Lower lobe of right lung (tissue), 2 donors: ENCODE data around the gene PODN. TPM values are rescaled to one million over a fixed set of nuclear protein-coding genes. Genes with fewer than 3 reads are reported as not detected.

Source experiments
- ATAC-seq, 2 donors: fragments of 200-7000 bp; cut with Tn5 transposase; one replicate each; pipeline ENCODE4 v1.9.1; 2020 to 2022; ENCODE audit warnings: mild to moderate bottlenecking in 2 of 2, moderate library complexity in 2 of 2
- DNase-seq: peaks from one replicate; pipeline ENCODE4 v3.0.0-alpha.2; 2020
- H3K27ac ChIP-seq: fragments of 200-600 bp; one replicate; pipeline ENCODE4 v1.8.0; 2022
- H3K27me3 ChIP-seq: fragments of 200-600 bp; one replicate; pipeline ENCODE4 v1.8.0; 2022; ENCODE audit warnings: low read depth
- H3K36me3 ChIP-seq: fragments of 200-600 bp; one replicate; pipeline ENCODE4 v1.8.0; 2022; ENCODE audit warnings: mild to moderate bottlenecking
- H3K4me1 ChIP-seq: fragments of 200-600 bp; one replicate; pipeline ENCODE4 v1.8.0; 2022
- H3K4me3 ChIP-seq: fragments of 200-600 bp; one replicate; pipeline ENCODE4 v1.8.0; 2022; ENCODE audit warnings: mild to moderate bottlenecking
- H3K9me3 ChIP-seq: fragments of 200-600 bp; one replicate; pipeline ENCODE4 v1.8.0; 2022
- CTCF ChIP-seq: fragments of 200-600 bp; IDR thresholded peaks from one replicate; pipeline ENCODE4 v1.8.0; 2022; ENCODE audit warnings: antibody characterized with exemption, mild to moderate bottlenecking
- intact Hi-C: fragments of 100-400 bp; cut with DNase I; formaldehyde crosslinking; loops from one replicate; pipeline ENCODE4 v1.11.0; 2022
- total RNA-seq: library from RNA; stranded (reverse); fragmentation: NEBNext Ultra II Directional; extraction: Animal tissue kit (Norgen Biotek cat#: 25700); gene quantifications from one replicate; pipeline ENCODE4 v1.2.1, GENCODE V29; 2021
- donor health status: DM: no; HTN: yes; CAD: no; lungs with severe emphysema.

The PODN gene
- total RNA-seq, 1 donor from 2014 or later: 64.0 TPM

- Histone ChIP-seq H3K27ac (no peak overlapping the region), H3K27me3 (no peaks in the 10 kb centered on the region), H3K36me3 (no peaks in the 10 kb centered on the region), H3K4me3 (no peak overlapping the region), H3K9me3 (no peaks in the 10 kb centered on the region), H3K4me1 (peaks cover 2% of the 10 kb centered on the region)
- TF ChIP-seq CTCF: no peak
- ATAC-seq (no peak), DNase-seq (no peak)
- intact Hi-C loops: no loop called here
These were observed 68.5 kb downstream of the PODN start for GRCh38 chr1:53130598-53130877.

GRCh38 chr1:53130878-53131589, 69.0 kb downstream of the PODN start:
- intact Hi-C loops: no loop called here
- Histone ChIP-seq H3K27ac (no peak overlapping the region), H3K4me1 (no peaks in the 10 kb centered on the region), H3K27me3 (no peaks in the 10 kb centered on the region), H3K4me3 (no peak overlapping the region), H3K9me3 (no peaks in the 10 kb centered on the region), H3K36me3 (no peaks in the 10 kb centered on the region)
- no peak for ATAC-seq
- DNase-seq: no peak
- TF ChIP-seq CTCF: no peak

GRCh38 chr1:53131590-53131938, 69.6 kb downstream of the PODN start:
- Histone ChIP-seq H3K27ac (no peak overlapping the region), H3K27me3 (no peaks in the 10 kb centered on the region), H3K36me3 (no peaks in the 10 kb centered on the region), H3K4me3 (no peak overlapping the region), H3K4me1 (no peaks in the 10 kb centered on the region), H3K9me3 (no peaks in the 10 kb centered on the region)
- no peak for ATAC-seq
- intact Hi-C loops: no loop called here
- DNase-seq: no peak
- no peak for TF ChIP-seq CTCF

GRCh38 chr1:53132176-53132575, 70.2 kb downstream of the PODN start:
- ATAC-seq (no peak), DNase-seq (no peak)
- intact Hi-C loops: no loop called here
- no peak for TF ChIP-seq CTCF
- Histone ChIP-seq H3K36me3 (no peaks in the 10 kb centered on the region), H3K4me1 (no peaks in the 10 kb centered on the region), H3K9me3 (no peaks in the 10 kb centered on the region), H3K4me3 (no peak overlapping the region), H3K27me3 (no peaks in the 10 kb centered on the region), H3K27ac (no peak overlapping the region)

- intact Hi-C loops: no loop called here
- ATAC-seq (no peak), DNase-seq (no peak)
- H3K27ac ChIP-seq: no peak overlapping the region
- no peaks in the 10 kb centered on the region for H3K36me3 ChIP-seq
- no peaks in the 10 kb centered on the region for H3K27me3 ChIP-seq
- H3K9me3 ChIP-seq: peaks cover 10% of the 10 kb centered on the region
- H3K4me3 ChIP-seq: no peak overlapping the region
- H3K4me1 ChIP-seq: no peaks in the 10 kb centered on the region
- TF ChIP-seq CTCF: no peak
These were observed 71.4 kb downstream of the PODN start for GRCh38 chr1:53133261-53134041.
